GM10248 (cell line): ENCODE results near the gene MRS2.

Experiments
- CTCF ChIA-PET: fragments of 300-600 bp; sonication (Branson Sonifier 250); formaldehyde crosslinking; extraction: SDS; loops from one replicate; lab custom pipeline; 2021; ENCODE audit warnings: antibody characterized with exemption; lab: Yijun Ruan, JAX
- POLR2A ChIA-PET: fragments of 350-650 bp; sonication (Branson Sonifier 250); formaldehyde crosslinking; extraction: SDS; loops from one replicate; lab custom pipeline; 2020; ENCODE audit warnings: antibody characterized with exemption; lab: Yijun Ruan, JAX
- DNase-seq: peaks from one replicate; pipeline ENCODE4 v3.0.0; 2012; ENCODE audit errors: extremely low spot score
- CTCF ChIP-seq: IDR thresholded peaks from 2 replicates; pipeline ENCODE4 v1.5.1; 2012; ENCODE audit warnings: mild to moderate bottlenecking, low read depth; ENCODE audit errors: extremely low read depth, missing control alignments, control extremely low read depth

Gene MRS2

GRCh38 chr6:24451581-24452388 is 49.0 kb downstream of the MRS2 start:
- no peak for TF ChIP-seq CTCF
- ChIA-PET CTCF (interaction anchor here (1.1 to 2.3 kb wide), 2 partner anchors 9 to 21 kb away, joined by 4 to 9 read pairs; no protein-coding TSS in a partner anchor), POLR2A (no interaction called here)
- DNase-seq = no peak

- TF ChIP-seq CTCF = no peak
- ChIA-PET POLR2A (no interaction called here), CTCF (interaction anchor here (1.3 to 2.0 kb wide), 3 partner anchors 11 to 16 kb away, joined by 3 to 5 read pairs (median 4); no protein-coding TSS in a partner anchor)
- DNase-seq = no peak
These were observed 51.2 kb downstream of the MRS2 start for GRCh38 chr6:24453921-24454320.

GRCh38 chr6:24454452-24454851 is 51.7 kb downstream of the MRS2 start:
- no peak for TF ChIP-seq CTCF
- ChIA-PET CTCF (interaction anchor here (1.3 to 2.0 kb wide), 3 partner anchors 10 to 16 kb away, joined by 3 to 5 read pairs (median 4); no protein-coding TSS in a partner anchor), POLR2A (interaction anchor here (0.6 kb wide), 1 partner anchor 21 kb away, joined by 9 read pairs; no protein-coding TSS in a partner anchor)
- no peak for DNase-seq

- ChIA-PET POLR2A (interaction anchor here (0.6 kb wide), 1 partner anchor 22 kb away, joined by 9 read pairs; no protein-coding TSS in a partner anchor), CTCF (interaction anchor here (1.6 to 2.0 kb wide), 2 partner anchors 9 to 12 kb away, joined by 4 to 5 read pairs; no protein-coding TSS in a partner anchor)
- no peak for DNase-seq
- no peak for TF ChIP-seq CTCF
These were observed 52.3 kb downstream of the MRS2 start for GRCh38 chr6:24455061-24455460.

GRCh38 chr6:24458134-24458533 is 55.4 kb downstream of the MRS2 start:
- CTCF ChIA-PET = interaction anchor here (1.5 to 1.8 kb wide), 3 partner anchors 12 to 28 kb away, joined by 4 read pairs; no protein-coding TSS in a partner anchor
- POLR2A ChIA-PET = no interaction called here
- TF ChIP-seq CTCF = no peak
- DNase-seq = no peak

GRCh38 chr6:24458941-24459340 is 56.2 kb downstream of the MRS2 start:
- CTCF ChIA-PET = interaction anchor here (0.9 to 1.8 kb wide), 5 partner anchors 9 to 35 kb away, joined by 3 to 4 read pairs (median 4); no protein-coding TSS in a partner anchor
- POLR2A ChIA-PET = no interaction called here
- no peak for TF ChIP-seq CTCF
- no peak for DNase-seq
